Measurements from ENCODE around the gene IVL.

GRCh38 chr1:152859696-152860095 lies 48.6 kb upstream of the IVL start, which contains the start of gene LCE7A:
- TF ChIP-seq CTCF (conservative IDR thresholded peaks at IDR 0.05; ENCODE audit: low read depth, low read length) (no peak), EZH2phosphoT487 (IDR thresholded peaks at IDR 0.05; ENCODE audit: borderline replicate concordance, low read length) (no peak), EZH2 (IDR thresholded peaks at IDR 0.05; ENCODE audit: low read length, unreplicated experiment) (no peak)

Data from PC-3 (cell line).